H9 (cell line): Measurements from ENCODE around the gene TMEM270. TPM values are rescaled to one million over a fixed set of nuclear protein-coding genes. Genes with fewer than 3 reads are reported as not detected.

Experiments used
- DNase-seq: peaks from one replicate; pipeline ENCODE4 v3.0.0-alpha.2; 2017
- H2AFZ ChIP-seq: one replicate; pipeline ENCODE4 v1.6.1; 2013; ENCODE audit warnings: mild to moderate bottlenecking, low read length, control low read depth, moderate library complexity
- H2AK5ac ChIP-seq: 2 replicates; pipeline ENCODE4 v1.6.1; 2013; ENCODE audit warnings: low read length, control low read depth, mixed read lengths; ENCODE audit not compliant: insufficient read length
- H2BK120ac ChIP-seq: one replicate; pipeline ENCODE4 v1.6.1; 2013; ENCODE audit warnings: low read depth, mild to moderate bottlenecking, low read length, control low read depth, inconsistent platforms; ENCODE audit not compliant: poor library complexity, severe bottlenecking
- H2BK12ac ChIP-seq: 2 replicates; pipeline ENCODE4 v1.6.1; 2013; ENCODE audit warnings: low read length, control low read depth, mixed read lengths, low read depth; ENCODE audit not compliant: insufficient read length
- H2BK15ac ChIP-seq: 2 replicates; pipeline ENCODE4 v1.6.1; 2013; ENCODE audit warnings: low read depth, low read length, control low read depth
- H2BK20ac ChIP-seq: one replicate; pipeline ENCODE4 v1.6.1; 2013; ENCODE audit warnings: low read depth, mild to moderate bottlenecking, low read length, control low read depth, inconsistent platforms; ENCODE audit not compliant: poor library complexity, severe bottlenecking
- H2BK5ac ChIP-seq: 2 replicates; pipeline ENCODE4 v1.6.1; 2013; ENCODE audit warnings: low read length, control low read depth, mixed read lengths; ENCODE audit not compliant: insufficient read length
- H3K14ac ChIP-seq: 2 replicates; pipeline ENCODE4 v1.6.1; 2013; ENCODE audit warnings: low read length, control low read depth; ENCODE audit not compliant: insufficient read depth
- H3K18ac ChIP-seq: 2 replicates; pipeline ENCODE4 v1.6.1; 2013; ENCODE audit warnings: low read depth, mild to moderate bottlenecking, mixed read lengths, low read length, control low read depth; ENCODE audit not compliant: insufficient read length
- H3K23ac ChIP-seq: 2 replicates; pipeline ENCODE4 v1.6.1; 2013; ENCODE audit warnings: low read length, control low read depth, mixed read lengths, low read depth; ENCODE audit not compliant: insufficient read length
- H3K23me2 ChIP-seq: 2 replicates; pipeline ENCODE4 v1.6.1; 2013; ENCODE audit warnings: low read depth, mild to moderate bottlenecking, mixed read lengths, low read length, control low read depth; ENCODE audit not compliant: insufficient read length, poor library complexity, severe bottlenecking
- H3K27ac ChIP-seq: 2 replicates; pipeline ENCODE4 v1.5.1; 2013; ENCODE audit warnings: low read length, control low read depth, mixed read lengths, low read depth; ENCODE audit not compliant: insufficient read length
- H3K27me3 ChIP-seq: 2 replicates; pipeline ENCODE4 v1.6.1; 2013; ENCODE audit warnings: low read length, control low read depth, inconsistent platforms; ENCODE audit not compliant: insufficient read depth
- H3K4ac ChIP-seq: 2 replicates; pipeline ENCODE4 v1.6.1; 2013; ENCODE audit warnings: low read depth, mild to moderate bottlenecking, control low read depth, inconsistent platforms, low read length, moderate library complexity
- H3K4me1 ChIP-seq: 2 replicates; pipeline ENCODE4 v1.6.1; 2013; ENCODE audit warnings: low read length, control low read depth, inconsistent platforms; ENCODE audit not compliant: insufficient read depth
- H3K4me2 ChIP-seq: 2 replicates; pipeline ENCODE4 v1.6.1; 2013; ENCODE audit warnings: low read length, control low read depth, mixed read lengths; ENCODE audit not compliant: insufficient read length, insufficient read depth
- H3K56ac ChIP-seq: 2 replicates; pipeline ENCODE4 v1.6.1; 2013; ENCODE audit warnings: low read depth, mild to moderate bottlenecking, mixed read lengths, low read length, control low read depth; ENCODE audit not compliant: insufficient read length
- H3K79me1 ChIP-seq: 2 replicates; pipeline ENCODE4 v1.6.1; 2013; ENCODE audit warnings: low read depth, mild to moderate bottlenecking, moderate library complexity, low read length, control low read depth, inconsistent platforms; ENCODE audit not compliant: insufficient read depth, poor library complexity, severe bottlenecking
- H3K79me2 ChIP-seq: 2 replicates; pipeline ENCODE4 v1.6.1; 2013; ENCODE audit warnings: low read length, control low read depth, inconsistent platforms; ENCODE audit not compliant: insufficient read depth
- H3K9ac ChIP-seq: 2 replicates; pipeline ENCODE4 v1.6.1; 2013; ENCODE audit warnings: low read length, control low read depth, mixed read lengths; ENCODE audit not compliant: insufficient read length; ENCODE audit errors: extremely low read depth
- H3K9me3 ChIP-seq: one replicate; pipeline ENCODE4 v1.6.1; 2013; ENCODE audit warnings: low read depth, low read length, inconsistent platforms; ENCODE audit not compliant: control insufficient read depth
- H3T11ph ChIP-seq: one replicate; pipeline ENCODE4 v1.6.1; 2013; ENCODE audit warnings: mild to moderate bottlenecking, low read length, control low read depth, inconsistent platforms
- H4K20me1 ChIP-seq: one replicate; pipeline ENCODE4 v1.6.1; 2013; ENCODE audit not compliant: control insufficient read depth, insufficient read length, insufficient read depth
- H4K5ac ChIP-seq: 2 replicates; pipeline ENCODE4 v1.6.1; 2013; ENCODE audit warnings: low read depth, mild to moderate bottlenecking, mixed read lengths, low read length, control low read depth; ENCODE audit not compliant: insufficient read length
- H4K8ac ChIP-seq: replicated peaks from 2 replicates; pipeline ENCODE4 v1.6.1; 2013; ENCODE audit warnings: low read length, control low read depth, mixed read lengths, low read depth; ENCODE audit not compliant: insufficient read length
- H4K91ac ChIP-seq: 2 replicates; pipeline ENCODE4 v1.6.1; 2013; ENCODE audit warnings: low read depth, mild to moderate bottlenecking, moderate library complexity, mixed read lengths, low read length, control low read depth; ENCODE audit not compliant: insufficient read length
- H3K27ac Mint-ChIP-seq, 3 experiments: 2 replicates in 2 of 3; 3 replicates in 1 of 3; pipeline ENCODE4 v1.8.0; 2020 to 2021; ENCODE audit warnings: mixed read lengths in 3 of 3, mild to moderate bottlenecking in 1 of 3, moderate library complexity in 1 of 3
- H3K27me3 Mint-ChIP-seq: 2 replicates; pipeline ENCODE4 v1.8.0; 2021; ENCODE audit warnings: low read depth, mild to moderate bottlenecking, moderate library complexity, mixed read lengths
- H3K36me3 Mint-ChIP-seq, 3 experiments: 2 replicates in 2 of 3; 3 replicates in 1 of 3; pipeline ENCODE4 v1.8.0; 2020 to 2021; ENCODE audit warnings: low read depth in 3 of 3, mixed read lengths in 3 of 3; ENCODE audit not compliant: insufficient read depth in 1 of 3
- H3K4me1 Mint-ChIP-seq, 2 experiments: 2 replicates each; pipeline ENCODE4 v1.8.0; 2020; ENCODE audit warnings: mixed read lengths in 2 of 2
- H3K4me3 Mint-ChIP-seq, 2 experiments: 2 replicates in 1 of 2; 3 replicates in 1 of 2; pipeline ENCODE4 v1.8.0; 2020 to 2021; ENCODE audit warnings: mild to moderate bottlenecking in 2 of 2, mixed read lengths in 2 of 2, moderate library complexity in 1 of 2
- H3K9me3 Mint-ChIP-seq, 2 experiments: 2 replicates in 1 of 2; 3 replicates in 1 of 2; pipeline ENCODE4 v1.8.0; 2020; ENCODE audit warnings: mild to moderate bottlenecking in 2 of 2, mixed read lengths in 2 of 2, moderate library complexity in 1 of 2
- WGBS: extraction: QIAGEN DNeasy Blood & Tissue Kit; methylation state at CpG from one replicate; pipeline ENCODE4 v1.1.7; 2013; ENCODE audit warnings: missing lambda C conversion rate, low lambda C conversion rate, mixed read lengths; ENCODE audit not compliant: insufficient read length; ENCODE audit errors: extremely low coverage; 5-methylcytosine and 5-hydroxymethylcytosine counted together
- total RNA-seq: library from RNA; stranded (reverse); gene quantifications from 2 replicates; pipeline ENCODE4 v1.2.1, GENCODE V29; 2021
- TF ChIP-seq, protein P1 (sequence below): fragments of 200-600 bp; sonication (generic); conservative IDR thresholded peaks from 3 replicates; pipeline ENCODE4 v1.8.0; 2021; ENCODE audit warnings: antibody characterized with exemption, mild to moderate bottlenecking

The TMEM270 gene
- total RNA-seq, 1 experiment from 2014 or later = not detected

DNA sequence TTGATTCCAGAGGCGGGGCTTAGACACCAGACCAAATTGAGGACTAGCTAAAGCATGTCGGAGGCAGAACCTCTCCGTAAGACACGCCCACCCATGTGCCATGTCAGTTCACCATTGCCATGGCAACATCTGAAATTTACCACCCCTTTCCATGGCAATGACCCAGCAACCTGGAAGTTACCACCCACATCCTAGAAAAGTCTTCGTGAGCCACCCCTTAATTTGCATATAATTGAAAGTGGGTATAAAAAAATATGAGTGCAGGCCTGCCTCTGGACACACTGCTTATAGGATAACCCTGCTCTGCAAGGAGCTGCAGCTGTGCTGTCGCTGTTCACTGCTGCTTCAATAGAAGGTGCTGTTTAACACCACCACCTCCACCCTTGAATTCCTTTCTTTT, 28.0 kb downstream of the TMEM270 start:
- Histone ChIP-seq H2BK12ac (no peak overlapping the region), H2BK15ac (no peak overlapping the region), H4K8ac (no peak overlapping the region), H3K4me1 (no peaks in the 10 kb centered on the region), H3K79me1 (no peaks in the 10 kb centered on the region), H3K4me2 (no peak overlapping the region), H2BK20ac (no peak overlapping the region), H3K79me2 (no peaks in the 10 kb centered on the region), H3K27ac (no peak overlapping the region), H3K23ac (no peak overlapping the region), H4K91ac (no peak overlapping the region), H3K23me2 (no peaks in the 10 kb centered on the region), H3K4ac (no peak overlapping the region), H2AK5ac (no peak overlapping the region), H3T11ph (no peak overlapping the region), H3K27me3 (no peaks in the 10 kb centered on the region; the same call in 1 of the 2 replicates), H3K18ac (no peak overlapping the region), H3K56ac (no peak overlapping the region), H3K9me3 (no peaks in the 10 kb centered on the region), H2BK120ac (no peak overlapping the region), H4K5ac (no peak overlapping the region), H2AFZ (no peak overlapping the region), H3K14ac (no peak overlapping the region), H3K9ac (no peak overlapping the region), H4K20me1 (no peaks in the 10 kb centered on the region), H2BK5ac (no peak overlapping the region)
- H3K27ac Mint-ChIP-seq = peak overlapping the region in 1 of 3 experiments; percentile 27; a peak in 1 of 7 replicates
- TF ChIP-seq, protein P1, sequence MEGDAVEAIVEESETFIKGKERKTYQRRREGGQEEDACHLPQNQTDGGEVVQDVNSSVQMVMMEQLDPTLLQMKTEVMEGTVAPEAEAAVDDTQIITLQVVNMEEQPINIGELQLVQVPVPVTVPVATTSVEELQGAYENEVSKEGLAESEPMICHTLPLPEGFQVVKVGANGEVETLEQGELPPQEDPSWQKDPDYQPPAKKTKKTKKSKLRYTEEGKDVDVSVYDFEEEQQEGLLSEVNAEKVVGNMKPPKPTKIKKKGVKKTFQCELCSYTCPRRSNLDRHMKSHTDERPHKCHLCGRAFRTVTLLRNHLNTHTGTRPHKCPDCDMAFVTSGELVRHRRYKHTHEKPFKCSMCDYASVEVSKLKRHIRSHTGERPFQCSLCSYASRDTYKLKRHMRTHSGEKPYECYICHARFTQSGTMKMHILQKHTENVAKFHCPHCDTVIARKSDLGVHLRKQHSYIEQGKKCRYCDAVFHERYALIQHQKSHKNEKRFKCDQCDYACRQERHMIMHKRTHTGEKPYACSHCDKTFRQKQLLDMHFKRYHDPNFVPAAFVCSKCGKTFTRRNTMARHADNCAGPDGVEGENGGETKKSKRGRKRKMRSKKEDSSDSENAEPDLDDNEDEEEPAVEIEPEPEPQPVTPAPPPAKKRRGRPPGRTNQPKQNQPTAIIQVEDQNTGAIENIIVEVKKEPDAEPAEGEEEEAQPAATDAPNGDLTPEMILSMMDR = no peak
- H3K36me3 Mint-ChIP-seq = no peaks in the 10 kb centered on the region
- H3K4me1 Mint-ChIP-seq = peaks cover 3 to 22% of the 10 kb centered on the region in 2 experiments; a peak in 3 of 4 replicates
- DNase-seq = peak; percentile 74
- no CpG with 5 or more reads among the region's 6 CpGs for WGBS
- H3K27me3 Mint-ChIP-seq = peaks cover 10% of the 10 kb centered on the region
- no peaks in the 10 kb centered on the region for H3K9me3 Mint-ChIP-seq
- H3K4me3 Mint-ChIP-seq = no peak overlapping the region
